HEK293 (cell line): ENCODE results near the gene BCL2L11.

Experiments
- CTCF ChIA-PET: fragments of 350-600 bp; formaldehyde crosslinking; extraction: SDS; loops from one replicate; lab custom pipeline; 2021; ENCODE audit warnings: antibody characterized with exemption; lab: Yijun Ruan, JAX
- POLR2A ChIA-PET: fragments of 300-600 bp; formaldehyde crosslinking; extraction: SDS; loops from one replicate; lab custom pipeline; 2020; ENCODE audit warnings: antibody characterized with exemption, inconsistent platforms; lab: Yijun Ruan, JAX
- H3K27ac ChIP-seq: fragments of 200-500 bp; sonication (Bioruptor generic); 2 replicates; pipeline ENCODE4 v1.5.1; 2014; ENCODE audit warnings: low read depth, low read length, control low read depth, inconsistent platforms; ENCODE audit errors: extremely low read depth
- H3K36me3 ChIP-seq, 2 experiments: fragments of 200-500 bp in 1 of 2; sonication (Bioruptor generic) in 1 of 2; 1 replicate in 1 of 2; 2 replicates in 1 of 2; pipeline ENCODE4 v1.5.1; 2014 to 2017; ENCODE audit warnings: inconsistent platforms in 2 of 2, low read length in 2 of 2; ENCODE audit not compliant: control insufficient read depth in 2 of 2, insufficient read depth in 1 of 2
- H3K4me1 ChIP-seq: fragments of 200-500 bp; sonication (Bioruptor generic); 2 replicates; pipeline ENCODE4 v1.5.1; 2014; ENCODE audit warnings: mild to moderate bottlenecking, low read length, inconsistent platforms; ENCODE audit not compliant: control insufficient read depth, insufficient read depth
- H3K4me3 ChIP-seq: 2 replicates; pipeline ENCODE4 v1.5.1; 2011; ENCODE audit warnings: low read depth, mild to moderate bottlenecking, control low read depth, low read length, moderate library complexity
- H3K9me3 ChIP-seq: fragments of 200-500 bp; sonication (Bioruptor generic); 2 replicates; pipeline ENCODE4 v1.5.1; 2014; ENCODE audit warnings: low read depth, low read length, inconsistent platforms; ENCODE audit not compliant: control insufficient read depth, insufficient read depth
- ATF2 ChIP-seq: fragments of 450-650 bp; formaldehyde crosslinking; IDR thresholded peaks from 2 replicates; pipeline ENCODE4 v1.5.1; 2016; ENCODE audit warnings: missing biosample characterization, missing genetic modification characterization, low read depth
- HOXA7 ChIP-seq: sonication (generic); formaldehyde crosslinking; IDR thresholded peaks from 2 replicates; pipeline ENCODE4 v1.8.1; 2022; ENCODE audit warnings: missing genetic modification reagents, borderline replicate concordance
- SCRT2 ChIP-seq: fragments of 450-650 bp; formaldehyde crosslinking; IDR thresholded peaks from 2 replicates; pipeline ENCODE4 v1.5.1; 2016; ENCODE audit warnings: missing biosample characterization, missing genetic modification characterization
- SETDB1 ChIP-seq: IDR thresholded peaks from one replicate; pipeline ENCODE4 v1.6.1; 2017; ENCODE audit warnings: mild to moderate bottlenecking, low read length, moderate library complexity, mixed read lengths; ENCODE audit not compliant: insufficient read length
- ZFP69B ChIP-seq: fragments of 450-650 bp; formaldehyde crosslinking; IDR thresholded peaks from 2 replicates; pipeline ENCODE4 v1.5.1; 2016; ENCODE audit warnings: missing biosample characterization, missing genetic modification characterization
- ZNF114 ChIP-seq: fragments of 450-650 bp; formaldehyde crosslinking; IDR thresholded peaks from 2 replicates; pipeline ENCODE4 v1.5.0; 2017; ENCODE audit warnings: missing biosample characterization, missing genetic modification characterization
- ZNF146 ChIP-seq: fragments of 450-650 bp; formaldehyde crosslinking; IDR thresholded peaks from 2 replicates; pipeline ENCODE4 v1.5.1; 2016; ENCODE audit warnings: missing biosample characterization, missing genetic modification characterization
- ZNF221 ChIP-seq: fragments of 450-650 bp; formaldehyde crosslinking; IDR thresholded peaks from 2 replicates; pipeline ENCODE4 v1.5.1; 2017; ENCODE audit warnings: missing biosample characterization, missing genetic modification characterization, borderline replicate concordance
- ZNF274 ChIP-seq, 2 experiments: fragments of 200-500 bp in 1 of 2; fragments of 450-650 bp in 1 of 2; sonication (Bioruptor generic) in 1 of 2; formaldehyde crosslinking in 1 of 2; IDR thresholded peaks; 2 replicates each; pipeline versions ENCODE4 v1.5.1 to v1.6.1; 2014 to 2016; ENCODE audit warnings: borderline replicate concordance in 1 of 2, inconsistent platforms in 1 of 2, low read length in 1 of 2, missing biosample characterization in 1 of 2, missing genetic modification characterization in 1 of 2
- ZNF280C ChIP-seq: fragments of 450-650 bp; formaldehyde crosslinking; IDR thresholded peaks from 2 replicates; pipeline ENCODE4 v1.5.1; 2016; ENCODE audit warnings: missing biosample characterization, missing genetic modification characterization
- ZNF48 ChIP-seq: fragments of 450-650 bp; formaldehyde crosslinking; IDR thresholded peaks from 2 replicates; pipeline ENCODE4 v1.5.1; 2016; ENCODE audit warnings: missing biosample characterization, missing genetic modification characterization
- ZNF501 ChIP-seq: fragments of 450-650 bp; formaldehyde crosslinking; IDR thresholded peaks from 2 replicates; pipeline ENCODE4 v1.5.1; 2016; ENCODE audit warnings: missing biosample characterization, missing genetic modification characterization
- ZNF514 ChIP-seq: fragments of 450-650 bp; formaldehyde crosslinking; IDR thresholded peaks from 2 replicates; pipeline ENCODE4 v1.5.1; 2016; ENCODE audit warnings: missing biosample characterization, missing genetic modification characterization
- ZNF521 ChIP-seq: fragments of 450-650 bp; formaldehyde crosslinking; IDR thresholded peaks from 2 replicates; pipeline ENCODE4 v1.5.1; 2017; ENCODE audit warnings: missing biosample characterization, mild to moderate bottlenecking, missing genetic modification characterization
- ZNF558 ChIP-seq: fragments of 450-650 bp; formaldehyde crosslinking; IDR thresholded peaks from 2 replicates; pipeline ENCODE4 v1.5.1; 2016; ENCODE audit warnings: missing biosample characterization, missing genetic modification characterization
- ZNF670 ChIP-seq: fragments of 450-650 bp; formaldehyde crosslinking; IDR thresholded peaks from 2 replicates; pipeline ENCODE4 v1.5.1; 2016; ENCODE audit warnings: missing biosample characterization, missing genetic modification characterization, low read depth
- ZNF707 ChIP-seq: fragments of 450-650 bp; formaldehyde crosslinking; IDR thresholded peaks from 2 replicates; pipeline ENCODE4 v1.5.1; 2016; ENCODE audit warnings: missing biosample characterization, missing genetic modification characterization
- TF ChIP-seq, protein P1 (sequence below): fragments of 450-650 bp; formaldehyde crosslinking; IDR thresholded peaks from 2 replicates; pipeline ENCODE4 v1.5.1; 2016; ENCODE audit warnings: missing biosample characterization, missing genetic modification characterization
- TF ChIP-seq, protein P2 (sequence below): fragments of 450-650 bp; formaldehyde crosslinking; IDR thresholded peaks from 2 replicates; pipeline ENCODE4 v1.5.1; 2016; ENCODE audit warnings: missing biosample characterization, missing genetic modification characterization
- TF ChIP-seq, protein P3 (sequence below): fragments of 450-650 bp; formaldehyde crosslinking; IDR thresholded peaks from 2 replicates; pipeline ENCODE4 v1.5.1; 2016; ENCODE audit warnings: missing biosample characterization, missing genetic modification characterization, low read depth

The BCL2L11 gene

DNA sequence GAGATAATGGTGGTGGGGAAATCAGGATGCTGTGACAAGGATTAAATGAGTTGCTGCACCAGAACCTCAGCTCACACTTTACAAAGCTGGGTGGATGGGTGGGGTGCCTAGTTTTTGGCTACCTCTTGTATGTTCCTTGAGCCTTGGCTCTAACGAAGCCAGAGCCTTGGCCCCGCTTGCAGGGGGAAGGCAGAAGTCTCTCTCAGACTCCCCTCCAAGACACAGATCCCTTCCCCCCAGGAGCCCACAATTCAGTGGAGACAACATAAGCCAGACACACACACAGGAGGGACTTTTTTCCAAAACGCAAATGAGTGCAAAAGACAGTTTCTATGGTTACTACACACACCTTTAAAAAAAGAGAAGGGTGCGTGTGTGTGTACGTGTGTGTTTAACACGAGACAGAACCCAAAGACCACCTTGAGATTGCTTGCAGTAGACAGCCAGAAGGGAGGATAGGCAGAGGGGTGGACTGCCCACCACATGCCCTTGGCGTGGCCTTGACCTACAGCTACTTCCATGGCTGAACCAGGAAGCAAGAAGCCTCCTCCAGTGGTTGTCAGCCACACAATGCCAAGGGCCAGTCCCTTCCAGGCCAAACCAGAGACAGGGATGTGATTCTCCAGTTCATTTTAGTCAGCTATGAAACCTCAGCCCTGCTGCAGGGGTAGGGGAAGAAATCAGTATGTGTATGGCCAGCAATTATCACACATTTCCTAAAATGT lies 70.3 kb downstream of the BCL2L11 start:
- H3K36me3 ChIP-seq = no peaks in the 10 kb centered on the region
- H3K9me3 ChIP-seq = no peaks in the 10 kb centered on the region
- TF ChIP-seq ZNF114 (tag by site-specific recombination) = no peak
- no peak for TF ChIP-seq ATF2 (tag by site-specific recombination)
- TF ChIP-seq ZNF274 (IDR thresholded peaks at IDR 0.05; ENCODE audit: low read length) = no peak
- no peak for TF ChIP-seq ZNF274 (tag by site-specific recombination; IDR thresholded peaks at IDR 0.05; ENCODE audit: borderline replicate concordance)
- no peak for TF ChIP-seq ZFP69B (tag by site-specific recombination)
- no peak for TF ChIP-seq HOXA7 (CRISPR knock-in tag)
- no peak for TF ChIP-seq ZNF558
- TF ChIP-seq, protein P1, sequence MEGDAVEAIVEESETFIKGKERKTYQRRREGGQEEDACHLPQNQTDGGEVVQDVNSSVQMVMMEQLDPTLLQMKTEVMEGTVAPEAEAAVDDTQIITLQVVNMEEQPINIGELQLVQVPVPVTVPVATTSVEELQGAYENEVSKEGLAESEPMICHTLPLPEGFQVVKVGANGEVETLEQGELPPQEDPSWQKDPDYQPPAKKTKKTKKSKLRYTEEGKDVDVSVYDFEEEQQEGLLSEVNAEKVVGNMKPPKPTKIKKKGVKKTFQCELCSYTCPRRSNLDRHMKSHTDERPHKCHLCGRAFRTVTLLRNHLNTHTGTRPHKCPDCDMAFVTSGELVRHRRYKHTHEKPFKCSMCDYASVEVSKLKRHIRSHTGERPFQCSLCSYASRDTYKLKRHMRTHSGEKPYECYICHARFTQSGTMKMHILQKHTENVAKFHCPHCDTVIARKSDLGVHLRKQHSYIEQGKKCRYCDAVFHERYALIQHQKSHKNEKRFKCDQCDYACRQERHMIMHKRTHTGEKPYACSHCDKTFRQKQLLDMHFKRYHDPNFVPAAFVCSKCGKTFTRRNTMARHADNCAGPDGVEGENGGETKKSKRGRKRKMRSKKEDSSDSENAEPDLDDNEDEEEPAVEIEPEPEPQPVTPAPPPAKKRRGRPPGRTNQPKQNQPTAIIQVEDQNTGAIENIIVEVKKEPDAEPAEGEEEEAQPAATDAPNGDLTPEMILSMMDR (tag by site-specific recombination) = no peak
- no peak for TF ChIP-seq ZNF707
- no peak for TF ChIP-seq ZNF521 (tag by site-specific recombination)
- no peak for TF ChIP-seq ZNF514 (tag by site-specific recombination)
- TF ChIP-seq, protein P2, sequence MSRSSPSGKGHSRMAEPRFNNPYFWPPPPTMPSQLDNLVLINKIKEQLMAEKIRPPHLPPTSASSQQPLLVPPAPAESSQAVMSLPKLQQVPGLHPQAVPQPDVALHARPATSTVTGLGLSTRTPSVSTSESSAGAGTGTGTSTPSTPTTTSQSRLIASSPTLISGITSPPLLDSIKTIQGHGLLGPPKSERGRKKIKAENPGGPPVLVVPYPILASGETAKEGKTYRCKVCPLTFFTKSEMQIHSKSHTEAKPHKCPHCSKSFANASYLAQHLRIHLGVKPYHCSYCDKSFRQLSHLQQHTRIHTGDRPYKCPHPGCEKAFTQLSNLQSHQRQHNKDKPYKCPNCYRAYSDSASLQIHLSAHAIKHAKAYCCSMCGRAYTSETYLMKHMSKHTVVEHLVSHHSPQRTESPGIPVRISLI (tag by site-specific recombination) = no peak
- no peak for TF ChIP-seq ZNF501 (tag by site-specific recombination)
- TF ChIP-seq SETDB1 = no peak
- TF ChIP-seq, protein P3, sequence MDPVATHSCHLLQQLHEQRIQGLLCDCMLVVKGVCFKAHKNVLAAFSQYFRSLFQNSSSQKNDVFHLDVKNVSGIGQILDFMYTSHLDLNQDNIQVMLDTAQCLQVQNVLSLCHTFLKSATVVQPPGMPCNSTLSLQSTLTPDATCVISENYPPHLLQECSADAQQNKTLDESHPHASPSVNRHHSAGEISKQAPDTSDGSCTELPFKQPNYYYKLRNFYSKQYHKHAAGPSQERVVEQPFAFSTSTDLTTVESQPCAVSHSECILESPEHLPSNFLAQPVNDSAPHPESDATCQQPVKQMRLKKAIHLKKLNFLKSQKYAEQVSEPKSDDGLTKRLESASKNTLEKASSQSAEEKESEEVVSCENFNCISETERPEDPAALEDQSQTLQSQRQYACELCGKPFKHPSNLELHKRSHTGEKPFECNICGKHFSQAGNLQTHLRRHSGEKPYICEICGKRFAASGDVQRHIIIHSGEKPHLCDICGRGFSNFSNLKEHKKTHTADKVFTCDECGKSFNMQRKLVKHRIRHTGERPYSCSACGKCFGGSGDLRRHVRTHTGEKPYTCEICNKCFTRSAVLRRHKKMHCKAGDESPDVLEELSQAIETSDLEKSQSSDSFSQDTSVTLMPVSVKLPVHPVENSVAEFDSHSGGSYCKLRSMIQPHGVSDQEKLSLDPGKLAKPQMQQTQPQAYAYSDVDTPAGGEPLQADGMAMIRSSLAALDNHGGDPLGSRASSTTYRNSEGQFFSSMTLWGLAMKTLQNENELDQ (tag by site-specific recombination) = no peak
- no peak for TF ChIP-seq ZNF48
- no peak for TF ChIP-seq SCRT2 (tag by site-specific recombination)
- no peak for TF ChIP-seq ZNF670 (tag by site-specific recombination)
- TF ChIP-seq ZNF221 = no peak
- TF ChIP-seq ZNF146 (tag by site-specific recombination) = no peak
- TF ChIP-seq ZNF280C = no peak
- peaks cover 4% of the 10 kb centered on the region; the same call in 1 of the 2 replicates for H3K4me1 ChIP-seq
- POLR2A ChIA-PET = no interaction called here
- CTCF ChIA-PET = interaction anchor here (1.6 kb wide), 1 partner anchor 27 kb away, joined by 3 read pairs; no protein-coding TSS in a partner anchor
- no peak overlapping the region for H3K4me3 ChIP-seq
- no peak overlapping the region for H3K27ac ChIP-seq
